GM18867 (cell line): ENCODE results near the gene RTN4RL1.
A peak's percentile ranks its signal among the peaks of the same experiment; 100 is the strongest.

Experiments
- ATAC-seq: cut with Tn5 transposase; IDR thresholded peaks from one replicate; pipeline ENCODE4 v1.9.1; 2021; ENCODE audit warnings: mild to moderate bottlenecking, moderate library complexity; ENCODE audit not compliant: unreplicated experiment

RTN4RL1 gene

DNA sequence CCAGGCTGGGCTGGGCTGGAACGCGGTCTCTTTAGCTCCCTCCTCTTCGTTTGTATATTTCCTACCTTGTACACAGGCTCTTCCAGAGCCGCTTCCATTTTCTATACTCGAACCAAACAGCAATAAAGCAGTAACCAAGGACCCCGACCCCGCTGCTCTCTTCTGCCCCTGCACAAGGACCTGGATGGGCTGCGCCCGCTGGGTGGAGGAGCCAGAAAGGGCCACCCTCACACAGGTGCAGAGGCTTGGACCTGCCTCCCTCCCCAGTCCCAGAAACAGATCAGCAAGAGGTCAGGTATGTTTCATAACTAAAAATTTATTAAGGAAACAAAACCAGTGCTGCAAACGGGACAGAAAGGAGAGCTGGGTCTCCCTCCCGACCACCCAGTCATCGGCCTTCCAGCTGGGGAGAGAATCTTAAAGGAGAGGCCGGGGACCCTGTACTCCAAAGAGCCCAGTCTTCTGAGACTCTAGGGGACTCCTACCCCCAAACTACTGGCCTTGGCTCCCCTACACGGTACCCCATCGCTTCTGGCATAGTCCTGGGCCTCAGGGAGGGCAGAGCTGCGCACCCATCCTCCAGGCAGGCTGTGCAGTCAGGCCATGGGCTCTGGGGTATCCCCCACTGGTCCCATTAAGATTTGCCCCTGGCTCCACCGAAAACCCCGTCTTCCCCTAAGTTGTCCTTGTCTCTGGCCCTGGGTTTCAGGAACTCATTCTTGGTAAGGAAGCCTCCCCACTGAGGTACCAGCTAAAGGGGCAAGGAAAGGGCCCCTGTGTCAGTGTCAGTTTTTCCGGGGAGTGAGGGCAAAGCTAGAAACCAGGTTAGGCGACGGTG, 34.6 kb upstream of the RTN4RL1 start:
- no peak for ATAC-seq

DNA sequence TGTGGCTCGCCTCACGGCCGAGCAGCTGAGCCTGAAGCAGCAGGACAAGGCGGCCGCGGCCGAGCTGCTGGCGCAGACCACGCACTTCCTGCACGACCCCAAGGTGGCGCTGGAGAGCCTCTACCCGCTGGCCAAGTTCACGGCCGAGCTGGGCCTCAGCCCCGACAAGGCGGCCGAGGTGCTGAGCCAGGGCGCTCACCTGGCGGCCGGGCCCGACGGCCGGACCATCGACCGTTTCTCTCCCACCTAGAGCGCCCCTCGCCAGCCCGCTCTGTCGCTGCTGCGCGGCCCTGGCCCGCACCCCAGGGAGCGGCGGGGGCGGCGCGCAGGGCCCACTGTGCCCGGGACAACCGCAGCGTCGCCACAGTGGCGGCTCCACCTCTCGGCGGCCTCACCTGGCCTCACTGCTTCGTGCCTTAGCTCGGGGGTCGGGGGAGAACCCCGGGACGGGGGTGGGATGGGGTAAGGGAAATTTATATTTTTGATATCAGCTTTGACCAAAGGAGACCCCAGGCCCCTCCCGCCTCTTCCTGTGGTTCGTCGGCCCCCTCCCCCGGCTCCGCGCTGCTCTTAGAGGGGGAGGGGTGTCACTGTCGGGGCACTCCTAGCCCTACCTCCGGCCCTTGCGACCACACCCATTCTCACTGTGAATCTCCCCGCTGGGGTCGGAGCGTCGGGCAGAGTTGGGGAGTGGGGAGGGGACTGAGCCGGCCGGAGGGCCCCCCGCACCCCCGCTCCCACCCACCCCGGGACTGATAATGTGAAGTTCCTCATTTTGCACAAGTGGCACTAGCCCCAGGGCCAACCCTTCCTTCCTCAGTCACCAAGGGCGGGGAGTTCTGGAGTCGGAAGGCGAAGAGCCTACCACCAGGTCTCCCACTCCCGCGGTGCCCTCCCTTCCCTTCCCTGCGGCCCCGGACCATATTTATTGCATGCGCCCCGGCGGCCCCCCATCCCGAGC, 33.7 kb upstream of the RTN4RL1 start:
- ATAC-seq, result no peak

DNA sequence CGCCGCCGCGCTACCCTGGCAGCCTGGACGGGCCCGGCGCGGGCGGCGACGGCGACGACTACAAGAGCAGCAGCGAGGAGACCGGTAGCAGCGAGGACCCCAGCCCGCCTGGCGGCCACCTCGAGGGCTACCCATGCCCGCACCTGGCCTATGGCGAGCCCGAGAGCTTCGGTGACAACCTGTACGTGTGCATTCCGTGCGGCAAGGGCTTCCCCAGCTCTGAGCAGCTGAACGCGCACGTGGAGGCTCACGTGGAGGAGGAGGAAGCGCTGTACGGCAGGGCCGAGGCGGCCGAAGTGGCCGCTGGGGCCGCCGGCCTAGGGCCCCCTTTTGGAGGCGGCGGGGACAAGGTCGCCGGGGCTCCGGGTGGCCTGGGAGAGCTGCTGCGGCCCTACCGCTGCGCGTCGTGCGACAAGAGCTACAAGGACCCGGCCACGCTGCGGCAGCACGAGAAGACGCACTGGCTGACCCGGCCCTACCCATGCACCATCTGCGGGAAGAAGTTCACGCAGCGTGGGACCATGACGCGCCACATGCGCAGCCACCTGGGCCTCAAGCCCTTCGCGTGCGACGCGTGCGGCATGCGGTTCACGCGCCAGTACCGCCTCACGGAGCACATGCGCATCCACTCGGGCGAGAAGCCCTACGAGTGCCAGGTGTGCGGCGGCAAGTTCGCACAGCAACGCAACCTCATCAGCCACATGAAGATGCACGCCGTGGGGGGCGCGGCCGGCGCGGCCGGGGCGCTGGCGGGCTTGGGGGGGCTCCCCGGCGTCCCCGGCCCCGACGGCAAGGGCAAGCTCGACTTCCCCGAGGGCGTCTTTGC, 32.8 kb upstream of the RTN4RL1 start:
- ATAC-seq, result no peak

DNA sequence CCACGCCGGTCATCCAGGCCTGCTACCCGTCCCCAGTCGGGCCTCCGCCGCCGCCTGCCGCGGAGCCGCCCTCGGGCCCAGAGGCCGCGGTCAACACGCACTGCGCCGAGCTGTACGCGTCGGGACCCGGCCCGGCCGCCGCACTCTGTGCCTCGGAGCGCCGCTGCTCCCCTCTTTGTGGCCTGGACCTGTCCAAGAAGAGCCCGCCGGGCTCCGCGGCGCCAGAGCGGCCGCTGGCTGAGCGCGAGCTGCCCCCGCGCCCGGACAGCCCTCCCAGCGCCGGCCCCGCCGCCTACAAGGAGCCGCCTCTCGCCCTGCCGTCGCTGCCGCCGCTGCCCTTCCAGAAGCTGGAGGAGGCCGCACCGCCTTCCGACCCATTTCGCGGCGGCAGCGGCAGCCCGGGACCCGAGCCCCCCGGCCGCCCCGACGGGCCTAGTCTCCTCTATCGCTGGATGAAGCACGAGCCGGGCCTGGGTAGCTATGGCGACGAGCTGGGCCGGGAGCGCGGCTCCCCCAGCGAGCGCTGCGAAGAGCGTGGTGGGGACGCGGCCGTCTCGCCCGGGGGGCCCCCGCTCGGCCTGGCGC, 32.1 kb upstream of the RTN4RL1 start:
- ATAC-seq, result no peak

DNA sequence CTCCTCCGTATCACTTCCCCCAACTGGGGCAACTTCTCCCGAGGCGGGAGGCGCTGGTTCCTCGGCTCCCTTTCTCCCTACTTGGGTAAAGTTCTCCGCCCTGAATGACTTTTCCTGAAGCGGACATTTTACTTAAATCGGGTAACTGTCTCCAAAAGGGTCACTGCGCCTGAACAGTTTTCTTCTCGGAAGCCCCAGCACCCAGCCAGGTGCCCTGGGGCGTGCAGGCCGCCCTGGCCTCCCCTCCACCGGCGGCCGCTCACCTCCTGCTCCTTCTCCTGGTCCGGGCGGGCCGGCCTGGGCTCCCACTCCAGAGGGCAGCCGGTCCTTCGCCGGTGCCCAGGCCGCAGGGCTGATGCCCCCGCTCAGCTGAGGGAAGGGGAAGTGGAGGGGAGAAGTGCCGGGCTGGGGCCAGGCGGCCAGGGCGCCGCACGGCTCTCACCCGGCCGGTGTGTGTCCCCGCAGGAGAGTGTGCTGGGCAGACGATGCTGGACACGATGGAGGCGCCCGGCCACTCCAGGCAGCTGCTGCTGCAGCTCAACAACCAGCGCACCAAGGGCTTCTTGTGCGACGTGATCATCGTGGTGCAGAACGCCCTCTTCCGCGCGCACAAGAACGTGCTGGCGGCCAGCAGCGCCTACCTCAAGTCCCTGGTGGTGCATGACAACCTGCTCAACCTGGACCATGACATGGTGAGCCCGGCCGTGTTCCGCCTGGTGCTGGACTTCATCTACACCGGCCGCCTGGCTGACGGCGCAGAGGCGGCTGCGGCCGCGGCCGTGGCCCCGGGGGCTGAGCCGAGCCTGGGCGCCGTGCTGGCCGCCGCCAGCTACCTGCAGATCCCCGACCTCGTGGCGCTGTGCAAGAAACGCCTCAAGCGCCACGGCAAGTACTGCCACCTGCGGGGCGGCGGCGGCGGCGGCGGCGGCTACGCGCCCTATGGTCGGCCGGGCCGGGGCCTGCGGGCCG, 31.4 kb upstream of the RTN4RL1 start:
- ATAC-seq, result no peak

DNA sequence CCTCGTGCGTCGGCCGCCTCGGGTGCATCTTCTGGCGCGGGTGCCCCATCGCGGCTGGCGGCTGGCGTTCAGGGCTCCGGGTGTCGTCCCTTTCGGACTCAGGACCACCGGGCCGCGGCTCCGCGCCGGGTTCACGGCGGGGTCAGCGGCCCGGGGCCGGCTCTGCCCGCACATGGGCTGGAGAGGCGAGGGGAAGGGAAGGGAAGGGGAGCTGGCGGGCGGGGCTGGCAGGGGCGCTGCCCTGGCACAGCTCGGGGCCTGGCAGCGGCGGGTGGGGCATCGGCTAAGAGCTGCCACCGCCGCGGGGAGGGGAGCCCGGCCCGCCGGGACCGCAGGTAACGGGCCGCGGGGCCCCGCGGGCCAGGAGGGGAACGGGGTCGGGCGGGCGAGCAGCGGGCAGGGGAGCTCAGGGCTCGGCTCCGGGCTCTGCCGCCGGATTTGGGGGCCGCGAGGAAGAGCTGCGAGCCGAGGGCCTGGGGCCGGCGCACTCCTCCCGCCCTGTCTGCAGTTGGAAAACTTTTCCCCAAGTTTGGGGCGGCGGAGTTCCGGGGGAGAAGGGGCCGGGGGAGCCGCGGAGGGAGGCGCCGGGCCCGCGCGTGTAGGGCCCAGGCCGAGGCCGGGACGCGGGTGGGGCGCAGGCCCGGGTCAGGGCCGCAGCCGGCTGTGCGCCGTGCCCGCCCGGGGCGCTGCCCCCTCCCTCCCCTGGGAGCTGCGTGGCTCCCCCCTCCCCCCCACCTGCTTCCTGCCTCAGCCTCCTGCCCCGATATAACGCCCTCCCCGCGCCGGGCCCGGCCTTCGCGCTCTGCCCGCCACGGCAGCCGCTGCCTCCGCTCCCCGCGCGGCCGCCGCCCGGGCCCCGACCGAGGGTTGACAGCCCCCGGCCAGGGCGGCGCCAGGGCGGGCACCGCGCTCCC, 30.4 kb upstream of the RTN4RL1 start:
- no peak for ATAC-seq

DNA sequence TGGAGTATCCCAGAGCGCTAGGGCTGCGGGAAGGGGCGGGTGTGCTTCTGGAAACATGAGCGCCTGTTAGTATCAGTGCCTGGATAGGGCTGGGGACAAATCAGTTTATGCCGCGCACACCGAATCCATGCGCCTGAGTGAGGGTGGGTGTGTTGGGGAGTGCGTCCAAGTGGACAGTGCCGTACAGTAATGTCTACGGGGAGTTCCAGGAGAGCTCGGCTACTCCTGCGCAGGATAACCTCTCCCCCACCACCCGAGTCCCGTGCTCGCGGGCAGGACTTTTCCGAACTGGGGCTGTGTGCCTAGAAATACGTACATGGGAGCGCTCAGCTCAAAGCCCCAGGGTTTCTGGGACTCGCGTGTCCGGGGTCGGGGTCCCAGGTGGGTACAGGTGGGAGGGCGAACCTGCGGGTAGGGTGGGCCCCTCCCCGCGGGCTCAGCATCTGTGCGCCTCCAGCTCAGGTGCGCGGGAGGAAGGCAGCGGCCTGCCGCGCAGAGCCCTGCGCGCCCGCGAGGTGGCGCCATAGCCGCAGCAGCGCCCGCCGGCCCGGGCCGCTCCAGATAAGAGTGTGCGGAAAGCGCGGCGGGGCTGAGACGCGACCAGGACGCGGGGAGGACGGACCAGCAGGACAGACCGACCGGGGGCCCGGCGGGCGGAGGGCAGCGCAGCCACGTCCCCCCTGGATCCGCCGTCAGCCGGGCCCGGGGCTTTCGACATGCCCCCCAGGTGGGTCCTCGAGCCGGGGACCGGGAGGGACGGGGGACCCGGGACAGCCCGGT, 29.6 kb upstream of the RTN4RL1 start, which contains the start of gene HIC1:
TSS of gene HIC1 (plus strand) at position 592 of the 780 bp plus-strand sequence. CDS start 1,588 bp downstream, outside the sequence.
- ATAC-seq, result peak; percentile 32

DNA sequence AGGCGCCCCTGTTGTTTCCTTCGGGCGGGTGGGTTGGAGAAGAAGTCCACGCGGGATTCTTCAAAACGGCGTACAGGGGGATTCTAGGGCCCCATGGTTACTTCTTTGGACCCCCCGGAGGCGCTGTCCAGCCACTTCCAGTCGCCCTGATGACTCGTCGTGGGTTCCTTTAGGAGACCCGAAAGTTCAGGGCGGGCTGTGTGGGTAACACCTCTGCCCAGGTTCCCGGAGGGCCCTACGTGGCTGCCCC, 29.1 kb upstream of the RTN4RL1 start:
- no peak for ATAC-seq

DNA sequence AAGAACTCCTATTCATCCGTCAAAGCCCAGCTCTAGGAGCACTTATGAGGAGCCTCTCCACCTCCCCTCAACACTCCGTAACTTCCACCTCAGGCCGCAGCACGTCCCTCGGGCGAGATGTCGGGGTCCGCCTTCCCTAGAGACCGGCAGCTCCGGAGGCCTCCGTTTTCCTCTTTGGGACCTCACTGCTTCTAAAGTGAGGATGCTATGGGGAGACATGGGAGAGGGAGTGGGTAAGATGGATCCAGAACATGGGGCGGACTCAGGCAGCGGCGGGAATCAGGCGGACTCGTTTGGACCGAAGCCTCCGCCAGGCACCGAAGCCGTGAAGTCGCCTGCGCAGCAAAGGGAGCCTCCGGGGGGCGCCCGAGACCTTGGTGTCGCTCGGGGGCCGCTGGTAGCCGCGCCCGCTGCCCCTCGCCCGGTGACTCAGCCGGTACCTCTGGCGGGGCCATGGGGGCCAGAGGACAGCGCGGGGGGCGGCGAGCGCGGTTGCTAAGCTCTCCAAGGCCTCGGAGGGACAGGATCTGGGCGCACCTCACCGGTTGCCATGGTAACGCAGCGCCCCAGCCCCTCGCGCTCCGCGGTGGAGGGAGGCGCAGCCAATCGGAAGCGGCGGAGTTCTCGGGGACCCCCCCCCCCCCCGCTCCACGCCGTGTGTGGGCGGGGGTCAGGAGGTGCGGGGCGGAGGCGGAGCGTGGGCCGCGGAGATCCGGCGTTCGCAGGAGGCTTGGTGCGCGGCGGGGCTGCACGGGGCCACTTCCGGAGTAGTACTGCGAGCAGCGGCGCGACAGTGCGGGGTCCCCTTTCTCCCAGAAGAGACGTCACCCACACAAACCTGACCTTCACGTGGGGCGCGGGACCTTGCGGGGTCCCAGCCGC, 28.5 kb upstream of the RTN4RL1 start:
- ATAC-seq, result no peak

DNA sequence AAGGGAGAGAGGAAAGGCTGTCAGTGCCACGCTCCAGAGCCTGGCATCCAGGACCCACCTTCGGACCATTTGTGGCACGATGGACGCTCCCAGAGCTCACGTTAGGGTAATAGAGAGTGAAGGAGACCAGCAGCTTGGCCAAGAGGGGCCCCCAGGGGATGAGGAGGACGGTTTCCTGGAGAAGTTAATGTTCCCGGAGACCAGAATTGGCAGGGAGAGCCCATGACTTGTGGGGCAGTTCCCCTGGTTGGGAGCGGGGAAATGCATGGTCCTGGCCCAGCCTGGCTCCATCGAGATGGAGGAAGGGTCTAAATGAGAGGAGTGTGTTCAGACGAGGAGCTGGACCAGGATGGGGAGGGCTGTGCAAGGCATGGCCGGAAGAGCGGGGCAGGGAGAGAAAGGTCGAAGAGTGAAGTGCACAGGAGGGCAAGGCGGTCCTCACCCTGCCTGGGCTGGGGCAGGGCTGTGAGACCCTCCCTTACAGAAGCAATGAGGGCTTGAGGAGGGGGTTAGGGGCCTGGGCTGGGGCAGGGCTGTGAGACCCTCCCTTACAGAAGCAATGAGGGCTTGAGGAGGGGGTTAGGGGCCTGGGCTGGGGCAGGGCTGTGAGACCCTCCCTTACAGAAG, 26.9 kb upstream of the RTN4RL1 start:
- ATAC-seq, result no peak

DNA sequence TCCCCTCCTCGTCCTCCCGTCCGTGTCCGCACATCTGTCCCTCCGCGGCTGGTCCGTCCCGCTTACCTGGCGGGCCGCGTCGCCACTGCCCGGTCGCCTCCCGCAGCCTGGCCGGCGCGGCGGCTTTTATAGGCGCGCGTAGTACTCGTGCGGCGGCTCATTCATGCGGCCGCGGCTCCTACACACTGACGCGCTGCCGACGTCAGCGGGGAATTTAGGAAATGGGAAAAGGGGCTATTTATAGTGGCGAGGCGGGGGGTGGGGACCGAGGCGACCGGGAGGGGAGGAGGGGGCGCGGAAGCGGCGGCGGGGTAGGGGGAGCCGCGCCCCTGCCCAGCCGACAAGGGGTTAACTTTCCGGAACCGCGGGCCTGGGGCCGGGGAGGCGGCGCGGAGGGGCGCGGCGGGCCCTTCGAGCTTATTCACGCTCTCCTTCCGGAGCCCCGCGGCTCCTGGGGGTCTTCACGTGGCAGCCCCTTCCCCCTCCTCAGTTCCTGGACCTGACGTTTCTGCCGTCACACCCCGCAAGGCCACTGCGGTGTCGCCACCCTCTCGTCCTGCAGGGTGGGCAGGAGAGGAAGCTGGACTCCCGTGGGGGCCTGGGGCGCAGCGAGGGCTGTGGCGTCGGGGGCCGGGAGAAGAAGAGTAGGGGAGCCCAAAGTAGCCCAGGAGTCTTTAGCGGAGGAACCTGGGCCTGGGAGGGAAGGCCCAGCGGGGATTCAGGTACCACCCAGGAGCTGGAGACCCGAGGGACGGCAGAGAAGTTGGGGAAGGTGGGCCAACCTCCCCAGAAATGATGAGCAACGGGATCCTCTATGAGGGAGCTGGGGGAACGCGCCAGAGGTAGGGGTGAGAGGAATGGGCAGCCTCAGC, 26.2 kb upstream of the RTN4RL1 start:
- ATAC-seq, result no peak

DNA sequence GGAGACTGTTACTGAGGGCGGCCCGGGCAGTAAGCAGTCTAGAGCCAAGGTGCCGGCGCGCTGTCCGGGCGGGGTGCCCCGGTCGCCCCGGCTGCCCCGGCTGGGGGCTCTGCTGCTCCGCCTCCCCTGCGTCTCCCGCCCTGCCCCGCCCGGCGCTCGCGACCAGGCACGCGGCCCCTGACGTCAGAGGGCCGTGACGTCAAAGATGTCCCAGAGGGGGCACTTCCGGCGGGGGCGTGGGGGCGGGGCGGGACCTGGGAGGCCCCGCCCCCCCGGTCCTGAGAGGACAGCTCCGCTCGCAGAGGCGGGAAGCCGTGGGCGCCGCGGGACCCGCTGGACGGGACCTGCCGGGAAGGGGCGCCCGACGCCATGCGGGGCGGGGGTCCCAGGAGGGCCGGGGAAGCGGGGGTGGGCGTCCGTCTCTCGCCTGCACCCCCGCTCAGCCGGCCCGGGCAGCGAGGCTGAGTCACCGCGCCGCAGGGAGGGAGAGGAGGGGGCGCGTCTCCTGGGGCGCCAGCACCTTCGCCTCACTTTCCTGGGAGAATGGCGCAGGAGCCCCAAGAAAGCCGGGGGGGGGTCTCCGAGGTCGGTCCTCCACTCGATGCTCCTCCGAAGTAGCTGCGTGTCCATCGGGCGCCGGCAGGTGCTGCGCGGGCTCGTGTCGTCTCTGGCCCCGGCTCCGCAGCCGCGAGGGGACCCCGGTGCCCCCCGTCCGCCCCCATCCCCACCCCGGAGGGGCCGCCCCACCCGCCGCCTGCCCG, 25.3 kb upstream of the RTN4RL1 start:
- ATAC-seq, result peak; percentile 17

DNA sequence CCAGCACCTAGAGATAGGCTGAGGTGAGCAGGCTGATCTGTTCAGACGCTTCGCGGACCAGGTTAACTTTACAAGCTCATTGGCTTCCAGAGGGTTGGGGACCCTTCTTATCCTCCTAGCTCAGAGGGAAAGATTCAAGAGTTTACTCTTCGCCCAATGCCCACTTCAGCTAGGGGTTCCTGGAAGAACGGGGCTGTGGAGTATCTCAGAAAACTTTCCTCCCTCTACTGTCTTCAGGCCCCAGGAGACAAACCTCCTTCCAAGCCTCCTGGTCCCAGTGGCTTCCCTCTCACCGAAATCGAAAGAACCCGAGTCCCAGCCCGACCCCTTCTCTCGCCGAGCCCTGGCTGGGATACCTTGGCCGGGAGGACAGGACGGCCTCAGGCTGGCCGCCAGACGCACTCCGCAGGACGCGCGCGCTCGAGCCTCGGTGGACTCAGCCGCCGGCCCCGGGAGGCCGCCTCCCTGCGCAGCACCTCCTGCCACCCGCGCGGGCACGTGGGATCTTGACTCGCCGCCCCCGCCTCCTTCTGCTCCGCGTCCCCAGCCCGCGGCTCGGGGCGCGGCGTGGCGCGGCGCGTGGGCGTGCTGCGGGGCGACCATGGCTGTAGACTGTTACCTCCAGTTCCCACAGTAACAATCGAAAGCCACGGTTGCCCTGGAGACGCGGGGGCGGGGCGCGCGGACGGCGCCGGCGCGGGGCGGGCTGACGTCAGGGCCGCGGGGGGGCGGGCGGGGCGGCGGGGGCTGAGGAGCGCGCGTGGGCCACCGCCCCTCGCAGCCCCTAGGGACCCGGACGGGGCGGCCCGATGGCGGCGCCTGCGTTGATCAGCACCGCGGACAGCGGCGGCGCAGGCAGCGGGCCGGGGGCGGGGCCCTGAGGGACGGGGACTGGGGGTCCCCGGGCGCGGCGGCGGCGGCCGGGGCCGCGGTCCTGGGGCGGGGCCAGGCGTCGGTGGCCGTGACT, 24.5 kb upstream of the RTN4RL1 start:
- peak; percentile 56 for ATAC-seq

DNA sequence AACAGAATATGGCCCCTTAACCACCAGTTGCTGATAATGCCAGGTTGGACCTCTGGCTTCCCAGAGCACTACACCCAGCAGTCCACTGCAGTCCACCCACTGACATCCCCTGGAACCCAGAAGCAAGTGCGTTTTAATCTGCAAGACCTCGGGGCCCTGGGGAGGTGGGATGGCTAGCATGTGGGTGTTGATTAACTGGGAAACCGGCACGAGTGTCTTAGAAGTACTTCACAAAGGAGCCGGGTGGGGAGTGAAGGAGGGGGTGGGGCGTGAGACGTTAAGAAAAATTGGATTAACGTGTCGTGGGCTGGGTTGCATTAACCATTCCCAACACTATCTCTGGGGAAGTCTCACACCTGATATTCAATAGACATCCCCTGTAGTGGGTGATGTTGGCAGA, 23.7 kb upstream of the RTN4RL1 start:
- no peak for ATAC-seq
